Hypothalamus (tissue), 51 donors: ENCODE results near the gene TRIM38.
"Not testable (repeated sequence)": the region's sequence is repeated elsewhere in the genome, so short reads cannot be mapped to it uniquely, and the experiment has no call there.

Source experiments
- DNase-seq, 51 donors: peaks; one replicate each; lab custom pipeline; 2025; lab: John Stamatoyannopoulos, UW

TRIM38 gene

DNA sequence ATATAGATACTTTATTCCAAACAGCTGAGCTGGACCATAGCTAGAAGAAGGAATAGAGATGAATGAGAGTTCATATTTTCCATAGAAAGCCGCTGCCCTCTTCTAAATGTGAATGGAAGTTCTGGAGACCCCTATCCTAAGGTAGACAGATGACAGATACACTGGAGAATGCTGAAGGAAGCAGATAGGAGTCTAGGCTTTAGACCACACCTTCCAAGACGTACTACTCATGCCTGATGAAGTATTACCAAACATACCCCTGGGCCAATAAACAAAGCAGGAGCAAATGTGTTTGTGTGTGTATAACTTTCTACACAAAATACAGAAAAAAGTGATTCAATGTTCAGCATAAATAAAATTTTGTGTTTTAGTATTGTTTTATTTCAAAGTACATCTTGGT lies 23.0 kb upstream of the TRIM38 start:
- DNase-seq = no peak

DNA sequence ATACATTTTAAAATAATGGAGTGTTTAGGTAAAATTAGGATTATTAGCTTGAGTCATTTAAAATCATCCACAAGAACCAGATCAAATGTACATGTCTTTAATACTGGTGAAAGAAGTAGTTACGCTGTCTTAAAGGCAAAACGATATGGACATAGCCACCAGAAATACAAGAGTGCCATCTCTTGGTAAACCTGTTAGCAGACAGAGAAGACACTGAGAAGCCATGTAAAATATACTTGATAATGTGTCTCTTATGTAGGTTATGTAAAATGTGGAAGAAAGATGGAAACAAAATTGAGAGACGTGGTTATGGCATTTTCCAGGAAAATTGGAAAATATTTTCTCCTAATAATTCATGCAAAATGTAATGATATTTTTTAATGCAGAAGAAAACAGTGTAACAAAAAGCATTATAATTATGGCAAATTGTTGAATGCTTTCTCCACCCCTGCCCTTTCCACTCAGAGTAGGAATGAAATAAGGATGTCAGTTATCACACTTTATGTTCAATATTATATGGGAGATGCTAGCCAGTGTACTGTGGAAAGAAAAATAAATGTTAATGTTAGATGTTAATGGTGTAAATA lies 19.9 kb upstream of the TRIM38 start:
- no peak for DNase-seq

DNA sequence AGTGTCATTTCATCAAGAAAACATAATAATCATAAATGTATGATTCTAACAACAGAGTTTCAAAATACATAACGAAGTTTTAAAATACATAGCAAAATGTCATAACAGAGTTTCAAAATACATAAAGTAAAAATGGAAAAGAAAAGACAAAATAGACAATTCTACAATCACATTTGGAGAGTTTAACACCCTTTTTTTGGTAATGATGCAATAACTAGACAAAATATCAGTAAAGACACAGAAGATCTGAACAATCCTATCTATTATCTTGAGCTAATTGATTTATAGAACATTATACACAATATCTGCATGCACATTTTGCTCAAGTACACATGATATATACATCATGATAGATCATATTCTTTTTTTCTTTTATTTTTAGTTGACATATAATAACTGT lies 18.7 kb upstream of the TRIM38 start:
- no peak for DNase-seq

DNA sequence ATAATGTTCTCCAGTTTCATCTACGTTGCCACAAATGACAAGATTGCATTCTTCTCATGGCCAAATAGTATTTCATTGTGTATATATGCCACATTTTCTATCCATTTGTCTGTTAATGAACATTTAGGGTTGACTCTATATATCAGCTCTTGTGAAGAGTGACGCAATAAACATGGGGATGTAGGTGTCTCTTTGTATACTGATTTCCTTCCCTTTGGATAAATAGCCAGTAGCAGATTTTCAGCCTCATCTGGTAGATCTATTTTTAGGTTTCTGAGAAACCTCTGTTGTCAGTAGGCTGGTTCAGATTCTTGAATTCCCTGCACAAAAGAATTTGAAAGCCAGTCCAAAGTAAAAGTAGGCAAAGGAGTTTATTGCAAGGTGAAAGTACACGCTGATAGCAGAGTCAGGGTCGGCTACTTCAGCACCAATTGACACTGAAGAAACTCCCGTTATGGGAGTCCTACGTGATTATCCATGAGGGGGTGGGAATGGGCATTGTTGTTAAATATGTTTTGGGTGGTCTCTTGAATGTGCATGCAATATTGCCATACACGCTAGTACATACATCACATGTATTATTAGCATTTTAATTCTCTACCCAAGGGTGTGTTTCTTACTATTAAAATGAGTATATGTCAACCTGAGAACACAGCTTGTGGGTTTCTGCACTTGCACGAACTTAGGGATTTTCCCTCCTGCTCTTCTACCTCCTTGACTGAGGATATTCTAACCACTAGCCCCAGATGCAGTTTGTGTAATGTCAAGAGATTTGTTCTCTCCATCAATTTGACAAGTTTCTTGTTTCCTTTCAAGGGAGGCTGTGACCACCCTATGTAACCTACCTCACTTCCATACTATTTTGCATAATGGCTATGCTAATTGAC lies 17.7 kb upstream of the TRIM38 start:
- no peak for DNase-seq

DNA sequence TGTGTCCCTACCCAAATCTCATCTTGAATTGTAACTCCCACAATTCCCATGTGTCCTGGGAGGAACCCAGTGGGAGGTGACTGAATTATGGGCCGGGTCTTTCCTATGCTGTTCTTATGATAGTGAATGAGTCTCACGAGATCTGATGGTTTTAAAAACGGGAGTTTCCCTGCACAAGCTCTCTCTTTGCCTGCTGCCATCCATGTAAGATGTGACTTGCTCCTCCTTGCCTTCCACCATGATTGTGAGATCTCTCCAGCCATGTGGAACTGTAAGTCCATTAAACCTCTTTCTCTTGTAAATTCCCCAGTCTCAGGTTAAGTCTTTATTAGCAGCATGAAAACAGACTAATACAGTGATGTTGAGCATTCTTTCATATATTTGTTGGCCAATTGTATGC lies 16.9 kb upstream of the TRIM38 start:
- DNase-seq = not testable (repeated sequence)

DNA sequence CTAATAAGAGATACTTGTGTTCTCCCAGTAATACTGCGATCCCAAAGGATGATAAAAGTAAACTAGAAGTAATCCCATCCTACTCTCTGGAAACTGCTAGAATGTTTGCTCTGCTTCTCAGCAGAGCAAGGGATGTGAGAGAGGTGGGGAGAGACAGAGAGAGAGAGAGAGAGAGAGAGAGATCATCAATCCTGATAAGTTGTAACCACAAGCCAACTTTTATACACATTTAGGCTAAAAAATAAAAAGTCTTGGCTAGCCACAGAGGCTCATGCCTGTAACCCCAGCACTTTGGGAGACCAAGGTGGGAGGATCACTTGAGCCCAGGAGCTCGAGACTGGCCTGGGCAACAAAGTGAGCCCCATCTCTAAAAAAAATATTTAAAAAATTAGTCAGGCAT lies 16.0 kb upstream of the TRIM38 start:
- DNase-seq = no peak

DNA sequence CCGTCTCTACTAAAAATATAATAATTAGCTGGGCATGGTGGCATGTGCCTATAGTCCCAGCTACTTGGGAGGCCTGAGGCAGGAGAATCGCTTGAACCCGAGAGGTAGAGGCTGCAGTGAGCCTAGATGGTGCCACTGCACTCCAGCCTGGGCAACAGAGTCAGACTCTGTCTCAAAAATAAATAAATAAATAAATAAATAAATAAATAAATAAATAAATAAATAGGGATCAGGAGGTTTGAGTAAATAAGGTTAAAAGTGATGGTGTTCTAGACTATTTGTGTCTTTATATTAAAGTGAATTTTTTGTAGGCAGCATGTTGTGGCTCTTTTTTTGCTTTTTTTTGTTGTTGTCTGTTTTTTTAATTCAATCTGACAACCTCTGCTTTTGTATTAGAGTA lies 15.1 kb upstream of the TRIM38 start:
- DNase-seq = not testable (repeated sequence)

DNA sequence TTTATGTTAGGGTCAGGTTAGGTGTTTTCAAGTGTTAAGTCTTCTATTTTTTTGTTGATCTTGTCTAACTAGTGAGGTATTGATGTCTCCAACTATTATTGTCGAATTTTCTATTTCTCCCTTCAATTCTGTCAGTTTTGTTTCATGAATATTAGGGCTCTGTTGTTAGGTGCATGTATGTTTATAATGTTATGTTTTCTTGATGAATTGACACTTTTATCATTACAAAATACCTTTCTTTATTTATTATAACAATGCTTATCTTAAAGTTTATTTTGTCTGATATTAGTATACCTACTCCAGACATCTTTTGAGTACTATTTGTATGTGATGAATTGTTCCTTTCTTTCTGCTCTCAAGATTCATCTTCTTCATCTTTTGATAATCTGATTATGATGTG lies 12.9 kb upstream of the TRIM38 start:
- no peak for DNase-seq

DNA sequence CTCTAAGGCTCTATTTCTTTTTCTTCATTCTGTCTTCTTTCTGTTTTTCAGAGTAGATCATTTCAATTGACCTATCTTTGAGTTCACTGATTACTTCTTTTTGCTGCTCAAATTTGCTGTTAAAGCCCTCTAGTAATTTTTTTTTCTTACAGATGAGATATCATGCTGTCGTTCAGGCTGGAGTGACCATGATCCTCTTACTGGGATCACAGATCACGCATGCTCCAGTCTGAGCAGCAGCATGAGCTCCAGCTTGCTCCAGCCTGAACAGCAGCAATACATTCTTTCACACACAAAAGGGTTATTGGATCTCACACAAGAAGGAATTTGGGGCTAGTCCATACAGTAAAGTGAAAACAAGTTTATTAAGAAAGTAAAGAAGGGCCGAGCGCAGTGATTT lies 12.3 kb upstream of the TRIM38 start:
- DNase-seq = no peak

DNA sequence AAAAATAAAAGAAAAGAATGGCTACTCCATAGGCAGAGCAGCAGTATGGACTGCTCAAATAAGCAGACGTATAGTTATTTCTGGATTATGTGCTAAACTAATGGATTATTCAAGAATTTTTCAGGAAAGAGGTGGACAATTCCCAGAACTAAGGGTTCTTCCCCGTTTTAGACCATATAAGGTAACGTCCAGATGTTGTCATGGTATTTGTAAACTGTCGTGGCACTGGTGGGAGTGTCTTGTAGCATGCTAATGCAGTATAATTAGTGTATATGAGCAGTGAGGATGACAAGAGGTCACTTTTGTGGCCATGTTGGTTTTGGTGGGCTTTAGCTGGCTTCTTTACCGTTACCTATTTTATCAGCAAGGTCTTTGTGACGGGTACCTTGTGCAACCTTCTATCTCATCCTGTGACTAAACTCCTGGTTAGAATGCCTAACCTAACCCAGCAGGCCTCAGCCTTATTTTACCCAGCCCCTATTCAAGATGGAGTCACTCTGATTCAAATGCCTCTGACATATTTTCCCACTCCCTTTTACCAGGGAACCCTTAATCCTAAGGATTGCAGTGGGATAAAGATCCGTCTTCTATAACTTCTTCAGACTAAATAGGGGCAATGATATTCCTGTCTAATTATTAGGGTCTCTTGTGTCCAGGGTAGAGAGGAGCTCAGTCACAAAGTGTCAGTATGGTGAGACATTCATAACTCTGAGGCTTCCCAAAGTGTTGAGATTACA lies 11.1 kb upstream of the TRIM38 start:
- DNase-seq = no peak

DNA sequence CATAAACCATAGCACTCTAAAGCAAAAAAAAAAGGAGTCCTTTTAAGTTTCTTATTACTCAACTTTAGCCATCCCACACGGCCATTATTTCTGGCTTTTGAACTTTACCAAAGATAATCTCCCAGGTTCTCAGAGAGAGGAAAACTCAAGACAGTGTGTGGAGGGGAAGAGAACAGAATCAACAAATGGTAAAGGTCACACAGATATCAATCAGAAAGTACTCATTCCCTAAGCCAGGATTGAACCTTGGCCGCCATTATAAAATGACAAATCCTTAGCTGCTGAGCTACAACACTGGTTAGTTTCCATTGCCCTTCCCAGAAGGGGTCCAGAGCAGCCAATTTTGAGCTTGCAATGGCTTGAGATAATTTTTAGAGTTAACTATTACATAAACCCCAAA lies 10.1 kb upstream of the TRIM38 start:
- no peak for DNase-seq

DNA sequence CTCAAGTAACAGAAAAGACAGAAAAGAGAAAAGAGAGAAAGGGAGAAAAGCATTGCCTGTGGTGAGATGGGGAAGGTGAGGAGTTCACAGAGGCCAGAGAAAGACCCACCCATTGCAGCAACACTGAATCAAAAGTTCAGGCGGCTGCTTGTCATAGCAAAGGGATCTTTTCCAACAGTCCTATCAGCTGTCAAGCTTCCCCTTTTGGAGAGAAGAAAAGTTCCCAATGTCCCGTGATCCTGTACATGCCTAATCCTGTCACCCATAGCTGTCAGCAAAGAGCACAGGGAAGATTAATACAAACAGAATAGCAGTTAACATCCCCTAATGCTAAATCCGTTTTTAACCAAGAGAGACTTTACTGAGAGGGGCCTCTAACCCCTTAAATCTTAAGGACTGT lies 8.9 kb upstream of the TRIM38 start:
- no peak for DNase-seq

DNA sequence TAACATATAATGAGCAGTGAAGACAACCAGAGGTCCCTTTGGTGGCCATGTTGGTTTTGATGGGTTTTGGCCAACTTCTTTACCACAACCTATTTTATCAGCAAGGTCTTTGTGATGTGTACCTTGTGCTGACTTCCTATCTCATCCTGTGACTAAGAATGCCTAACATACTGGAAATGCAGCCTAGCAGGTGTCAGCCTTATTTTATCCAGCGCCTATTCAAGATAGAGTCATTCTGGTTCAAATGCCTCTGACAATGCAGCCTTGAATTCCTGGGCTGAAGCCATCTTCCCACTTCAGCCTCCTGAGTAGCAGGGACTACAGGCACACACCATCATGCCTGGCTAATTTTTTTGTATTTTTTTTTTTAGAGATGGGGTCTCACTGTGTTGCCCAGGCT lies 7.8 kb upstream of the TRIM38 start:
- no peak for DNase-seq

DNA sequence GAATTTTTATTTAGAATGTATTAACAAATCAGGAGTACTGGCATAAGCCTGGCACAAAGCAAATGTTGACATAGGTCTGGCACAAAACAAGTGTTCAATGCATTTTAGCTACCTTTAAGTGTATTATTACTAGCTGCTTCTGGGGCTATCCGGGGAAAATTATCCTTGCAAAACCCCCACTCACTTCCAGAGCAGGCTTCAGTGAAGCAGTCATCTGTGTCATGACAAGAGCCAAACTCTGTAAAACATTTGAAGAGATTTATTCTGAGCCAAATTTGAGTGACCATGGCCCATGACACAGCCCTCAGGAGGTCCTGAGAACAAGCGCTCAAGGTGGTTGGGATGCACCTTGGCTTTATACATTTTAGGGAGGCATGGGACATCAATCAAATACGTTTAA lies 6.4 kb upstream of the TRIM38 start:
- no peak for DNase-seq

DNA sequence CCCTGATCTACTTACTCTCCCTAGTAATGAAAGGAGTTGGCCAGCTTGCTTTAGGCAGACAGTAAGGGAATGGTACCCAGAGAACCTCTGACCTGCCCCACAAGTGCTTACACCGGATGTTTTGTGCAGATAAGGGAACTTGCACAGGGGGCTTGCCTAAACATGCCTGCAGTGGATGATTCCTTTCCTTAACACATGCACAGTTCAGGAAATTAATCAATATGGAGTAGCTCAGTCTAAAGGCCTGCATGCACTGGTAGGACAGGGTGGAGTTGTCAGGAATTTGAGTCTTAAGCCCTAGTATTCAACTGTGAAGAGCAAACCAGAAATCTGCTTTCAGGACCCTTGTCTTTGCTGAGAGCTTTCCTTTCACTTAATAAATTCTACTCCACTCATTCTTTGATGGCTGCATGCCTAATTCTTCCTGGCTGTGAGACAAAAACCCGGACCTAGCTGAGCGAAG lies 3.9 kb upstream of the TRIM38 start:
- DNase-seq = no peak

DNA sequence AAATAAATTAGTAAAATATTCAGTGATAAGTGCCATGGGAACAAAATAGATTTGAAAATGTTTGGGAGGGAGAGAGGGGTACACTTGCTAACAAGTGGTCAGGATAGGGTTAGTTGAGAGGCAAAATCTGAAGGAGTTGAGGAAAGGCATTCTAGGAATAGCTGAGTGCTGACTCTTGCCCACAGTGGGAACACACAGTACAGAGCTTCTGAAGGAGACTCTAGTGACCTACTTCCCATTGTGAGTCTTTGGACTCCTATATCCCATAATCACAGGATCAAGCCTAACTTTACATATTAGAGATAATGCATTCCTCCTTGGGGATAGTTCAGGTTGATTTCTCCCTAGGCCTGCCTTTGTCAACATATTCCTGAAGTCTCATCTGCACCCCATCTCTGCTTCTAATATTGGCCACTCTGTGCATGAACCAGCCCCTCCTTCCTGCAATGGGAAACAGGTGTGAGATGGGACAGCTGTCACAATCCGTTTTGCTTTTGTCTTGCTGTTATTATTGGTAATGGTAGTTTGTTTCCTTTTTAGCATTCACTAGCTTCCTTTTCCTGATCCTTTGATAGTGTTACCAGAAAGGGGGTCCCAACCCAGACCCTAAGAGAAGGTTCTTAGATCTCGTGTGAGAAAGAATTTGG lies 2.6 kb upstream of the TRIM38 start:
- DNase-seq = no peak

DNA sequence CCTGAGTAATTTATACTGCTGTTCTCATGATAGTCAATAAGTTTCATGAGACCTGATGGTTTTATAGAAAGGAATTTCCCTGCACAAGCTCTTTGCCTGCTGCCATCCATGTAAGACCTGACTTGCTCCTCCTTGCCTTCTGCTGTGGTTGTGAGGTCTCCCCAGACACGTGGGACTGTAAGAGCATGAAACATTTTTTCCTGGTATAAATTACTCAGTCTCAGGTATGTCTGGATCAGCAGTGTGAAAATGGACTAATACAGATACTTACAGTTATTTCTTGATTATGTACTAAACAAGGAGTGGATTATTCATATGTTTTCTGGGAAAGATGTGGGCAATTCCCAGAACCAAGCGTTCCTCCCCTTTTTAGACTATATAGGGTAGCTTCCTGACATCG lies 1.9 kb upstream of the TRIM38 start:
- no peak for DNase-seq

DNA sequence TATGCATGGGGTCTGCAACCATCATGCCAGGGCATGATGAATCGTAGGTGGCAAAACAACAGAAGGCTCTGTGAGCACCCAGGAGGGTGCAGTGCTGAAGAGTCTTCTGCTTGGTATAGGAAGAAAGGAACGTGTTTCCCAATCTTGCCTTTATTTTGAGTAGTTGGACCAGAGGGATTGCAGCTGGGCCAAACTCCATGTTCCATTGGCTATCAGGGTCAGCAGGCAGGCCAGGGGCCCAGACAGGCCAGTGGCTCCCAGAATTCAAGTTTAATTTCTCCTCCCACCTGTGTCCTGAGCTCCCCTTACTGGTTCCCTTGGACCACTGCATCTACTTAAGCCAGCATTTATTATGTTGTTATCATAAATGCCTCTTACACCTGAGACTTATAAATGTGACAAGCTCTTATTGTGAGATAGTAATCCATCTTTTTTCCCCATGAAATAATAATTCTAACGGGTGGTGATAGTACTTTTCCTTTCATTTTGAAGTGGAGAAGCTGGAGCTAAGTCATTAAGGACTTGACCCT lies 918 bp upstream of the TRIM38 start:
- DNase-seq = no peak

DNA sequence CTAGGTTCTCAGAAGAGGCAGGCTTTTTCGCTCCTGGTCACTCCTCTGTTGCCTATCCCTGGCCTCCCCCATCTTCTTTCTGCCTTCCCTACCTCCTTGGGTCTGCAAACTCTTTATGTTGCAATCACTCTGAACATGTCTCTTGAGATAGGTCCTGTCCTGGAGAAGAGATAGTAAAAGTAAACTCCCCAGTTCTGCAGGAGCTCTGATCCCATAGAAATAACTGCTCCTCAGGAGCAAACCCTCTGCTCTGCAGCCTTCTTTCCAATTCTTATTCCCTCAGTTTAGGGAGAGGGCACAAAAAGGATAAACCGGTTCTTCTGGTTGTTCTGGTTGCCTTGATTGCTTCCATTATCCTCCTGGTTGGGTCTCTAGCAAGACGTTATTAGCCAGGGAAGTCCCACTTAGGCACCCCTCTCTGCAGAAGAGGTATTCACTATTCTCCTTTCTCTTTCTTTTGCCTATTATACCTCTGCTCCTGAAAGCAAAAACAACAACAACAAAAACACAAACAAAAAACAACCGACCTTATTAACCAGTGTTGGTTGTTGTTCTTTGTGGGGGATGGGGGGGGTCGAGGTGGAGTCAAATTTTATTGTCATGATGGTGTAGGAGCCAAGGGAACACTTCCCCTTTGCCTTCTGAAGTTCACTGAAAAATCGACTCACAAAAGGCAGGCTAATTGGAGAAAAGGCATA lies 973 bp downstream of the TRIM38 start:
- DNase-seq = no peak

DNA sequence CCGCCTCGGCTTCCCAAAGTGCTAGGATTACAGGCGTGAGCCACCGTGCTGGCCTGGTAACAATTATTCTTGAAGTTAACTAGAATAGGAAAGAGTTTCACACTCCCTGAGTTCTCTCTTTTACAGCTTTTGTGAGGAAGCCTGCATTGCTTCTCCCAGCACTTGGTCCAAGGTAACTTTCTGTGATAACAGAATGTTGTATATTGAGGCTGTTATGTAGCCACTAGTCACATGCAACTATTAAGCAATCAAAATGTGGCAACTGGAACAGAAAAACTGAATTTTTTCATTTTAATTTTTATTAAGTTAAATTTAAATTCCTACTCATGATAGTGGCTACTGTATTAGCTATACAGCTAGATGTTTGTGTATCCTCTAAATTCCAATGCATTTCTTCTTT lies 2.5 kb downstream of the TRIM38 start:
- no peak for DNase-seq
